Liver (tissue), 3 donors: ENCODE measurements around the gene AREG.

Experiments used
- ATF3 ChIP-seq: IDR thresholded peaks from 2 replicates; pipeline ENCODE4 v1.6.1; 2016; ENCODE audit warnings: antibody characterized with exemption
- CTCF ChIP-seq: fragments of 150-350 bp; IDR thresholded peaks from 2 replicates; pipeline ENCODE4 v1.5.1; 2017; ENCODE audit warnings: improper control_type of control experiment, low read depth, low read length; ENCODE audit not compliant: missing input control
- EGR1 ChIP-seq, 2 donors: IDR thresholded peaks; 2 replicates each; pipeline ENCODE4 v1.6.1; 2016 to 2018; ENCODE audit warnings: antibody characterized with exemption in 2 of 2, low read depth in 2 of 2
- FOXA1 ChIP-seq: IDR thresholded peaks from 2 replicates; pipeline ENCODE4 v1.6.1; 2016; ENCODE audit warnings: antibody characterized with exemption
- FOXA2 ChIP-seq: IDR thresholded peaks from 2 replicates; pipeline ENCODE4 v1.6.1; 2016; ENCODE audit warnings: antibody characterized with exemption
- HNF4G ChIP-seq: IDR thresholded peaks from 2 replicates; pipeline ENCODE4 v1.6.1; 2016; ENCODE audit warnings: antibody characterized with exemption
- JUND ChIP-seq, 2 donors: IDR thresholded peaks; 2 replicates each; pipeline ENCODE4 v1.6.1; 2016; ENCODE audit warnings: antibody characterized with exemption in 2 of 2
- RAD21 ChIP-seq, 2 donors: IDR thresholded peaks; 2 replicates each; pipeline ENCODE4 v1.6.1; 2016; ENCODE audit warnings: antibody characterized with exemption in 2 of 2, mild to moderate bottlenecking in 2 of 2
- REST ChIP-seq: IDR thresholded peaks from 2 replicates; pipeline ENCODE4 v1.6.1; 2016; ENCODE audit warnings: antibody characterized with exemption, mild to moderate bottlenecking
- TAF1 ChIP-seq: conservative IDR thresholded peaks from 2 replicates; pipeline ENCODE4 v1.6.1; 2016; ENCODE audit warnings: antibody characterized with exemption, mild to moderate bottlenecking
- ZBTB33 ChIP-seq: IDR thresholded peaks from 2 replicates; pipeline ENCODE4 v1.6.1; 2016; ENCODE audit warnings: antibody characterized with exemption
- donor health status: healthy.
- donor health status: healthy.

GRCh38 chr4:74504212-74504611, 59.3 kb downstream of the AREG start:
- no peak for TF ChIP-seq CTCF
- TF ChIP-seq ATF3: no peak
- TF ChIP-seq ZBTB33: no peak
- no peak for TF ChIP-seq RAD21 (IDR thresholded peaks at IDR 0.05)
- TF ChIP-seq HNF4G: no peak
- no peak for TF ChIP-seq TAF1
- no peak for TF ChIP-seq FOXA2
- TF ChIP-seq FOXA1: no peak
- TF ChIP-seq JUND (IDR thresholded peaks at IDR 0.05): no peak
- TF ChIP-seq REST: no peak
- no peak for TF ChIP-seq EGR1 (IDR thresholded peaks at IDR 0.05; ENCODE audit: low read depth in 2 of 2)
